Endodermal cell (in vitro differentiated cells): ENCODE results near the gene RAB3IP. TPM values are rescaled to one million over a fixed set of nuclear protein-coding genes. Genes with fewer than 3 reads are reported as not detected.
"Not testable (repeated sequence)": the region's sequence is repeated elsewhere in the genome, so short reads cannot be mapped to it uniquely, and the experiment has no call there.

Source experiments
- DNase-seq: peaks from one replicate; pipeline ENCODE4 v3.0.0-alpha.2; 2017
- H3K27ac ChIP-seq: 2 replicates; pipeline ENCODE4 v1.5.1; 2013; ENCODE audit warnings: mild to moderate bottlenecking, low read depth, low read length, moderate library complexity
- H3K27me3 ChIP-seq: 2 replicates; pipeline ENCODE4 v1.6.1; 2013; ENCODE audit warnings: mild to moderate bottlenecking, low read length, moderate library complexity; ENCODE audit not compliant: insufficient read depth, control insufficient read depth, poor library complexity, severe bottlenecking
- H3K36me3 ChIP-seq: 2 replicates; pipeline ENCODE4 v1.7.0; 2013; ENCODE audit warnings: mild to moderate bottlenecking, low read length, moderate library complexity; ENCODE audit not compliant: control insufficient read depth, insufficient read depth
- H3K4me1 ChIP-seq: one replicate; pipeline ENCODE4 v1.7.0; 2013; ENCODE audit warnings: low read length; ENCODE audit not compliant: control insufficient read depth, insufficient read depth
- H3K4me3 ChIP-seq: 2 replicates; pipeline ENCODE4 v1.5.1; 2013; ENCODE audit warnings: mild to moderate bottlenecking, low read length, moderate library complexity
- H3K9ac ChIP-seq: 2 replicates; pipeline ENCODE4 v1.6.1; 2013; ENCODE audit warnings: mild to moderate bottlenecking, low read length, moderate library complexity; ENCODE audit not compliant: poor library complexity, severe bottlenecking; ENCODE audit errors: extremely low read depth
- H3K9me3 ChIP-seq: 2 replicates; pipeline ENCODE4 v1.6.1; 2013; ENCODE audit warnings: mild to moderate bottlenecking, low read length, moderate library complexity; ENCODE audit not compliant: control insufficient read depth
- H3K27ac Mint-ChIP-seq: 2 replicates; pipeline ENCODE4 v1.8.0; 2020; ENCODE audit warnings: mixed read lengths
- H3K27me3 Mint-ChIP-seq: 2 replicates; pipeline ENCODE4 v1.8.0; 2021; ENCODE audit warnings: mild to moderate bottlenecking, mixed read lengths; ENCODE audit not compliant: insufficient read depth
- H3K36me3 Mint-ChIP-seq: 2 replicates; pipeline ENCODE4 v1.8.0; 2020; ENCODE audit warnings: low read depth, mixed read lengths
- H3K4me1 Mint-ChIP-seq: 2 replicates; pipeline ENCODE4 v1.8.0; 2020; ENCODE audit warnings: mixed read lengths
- H3K4me3 Mint-ChIP-seq: 2 replicates; pipeline ENCODE4 v1.8.0; 2020; ENCODE audit warnings: mild to moderate bottlenecking, moderate library complexity, mixed read lengths
- H3K9me3 Mint-ChIP-seq: 2 replicates; pipeline ENCODE4 v1.8.0; 2020; ENCODE audit warnings: mild to moderate bottlenecking, mixed read lengths
- WGBS, 2 experiments: methylation state at CpG; one replicate each; pipeline versions ENCODE4 v1.1.5 to v1.1.7; 2013; ENCODE audit warnings: missing lambda C conversion rate in 2 of 2, mixed read lengths in 1 of 2; ENCODE audit not compliant: insufficient coverage in 1 of 2, insufficient read length in 1 of 2; 5-methylcytosine and 5-hydroxymethylcytosine counted together
- total RNA-seq, 2 donors: library from RNA; stranded (reverse); fragmentation: NEBNext Ultra II Directional in 1 of 2; extraction: Animal tissue kit (Norgen Biotek cat#: 25700) in 1 of 2; gene quantifications; 2 replicates in 1 of 2; 3 replicates in 1 of 2; pipeline ENCODE4 v1.2.1, GENCODE V29; 2021
- TF ChIP-seq, protein P1 (sequence below): fragments of 200-600 bp; sonication (generic); conservative IDR thresholded peaks from 2 replicates; pipeline ENCODE4 v1.5.0; 2021; ENCODE audit warnings: antibody characterized with exemption, mild to moderate bottlenecking

RAB3IP gene
- total RNA-seq, 2 donors from 2014 or later, result 48.3 to 52.8 TPM

GRCh38 chr12:69783365-69783764 is 44.7 kb downstream of the RAB3IP start:
- Histone ChIP-seq H3K9ac (no peak overlapping the region), H3K27me3 (no peaks in the 10 kb centered on the region), H3K36me3 (no peaks in the 10 kb centered on the region), H3K4me1 (no peaks in the 10 kb centered on the region), H3K4me3 (no peak overlapping the region), H3K9me3 (no peaks in the 10 kb centered on the region), H3K27ac (no peak overlapping the region)
- Mint-ChIP-seq H3K27me3 (no peaks in the 10 kb centered on the region), H3K36me3 (peaks cover 47% of the 10 kb centered on the region), H3K4me1 (no peaks in the 10 kb centered on the region), H3K27ac (no peak overlapping the region), H3K4me3 (no peak overlapping the region), H3K9me3 (peaks cover 15% of the 10 kb centered on the region)
- DNase-seq, result no peak
- 87 to 100% methylated on average over 3 to 6 of the region's 6 CpGs for WGBS, 2 experiments
- TF ChIP-seq, protein P1, sequence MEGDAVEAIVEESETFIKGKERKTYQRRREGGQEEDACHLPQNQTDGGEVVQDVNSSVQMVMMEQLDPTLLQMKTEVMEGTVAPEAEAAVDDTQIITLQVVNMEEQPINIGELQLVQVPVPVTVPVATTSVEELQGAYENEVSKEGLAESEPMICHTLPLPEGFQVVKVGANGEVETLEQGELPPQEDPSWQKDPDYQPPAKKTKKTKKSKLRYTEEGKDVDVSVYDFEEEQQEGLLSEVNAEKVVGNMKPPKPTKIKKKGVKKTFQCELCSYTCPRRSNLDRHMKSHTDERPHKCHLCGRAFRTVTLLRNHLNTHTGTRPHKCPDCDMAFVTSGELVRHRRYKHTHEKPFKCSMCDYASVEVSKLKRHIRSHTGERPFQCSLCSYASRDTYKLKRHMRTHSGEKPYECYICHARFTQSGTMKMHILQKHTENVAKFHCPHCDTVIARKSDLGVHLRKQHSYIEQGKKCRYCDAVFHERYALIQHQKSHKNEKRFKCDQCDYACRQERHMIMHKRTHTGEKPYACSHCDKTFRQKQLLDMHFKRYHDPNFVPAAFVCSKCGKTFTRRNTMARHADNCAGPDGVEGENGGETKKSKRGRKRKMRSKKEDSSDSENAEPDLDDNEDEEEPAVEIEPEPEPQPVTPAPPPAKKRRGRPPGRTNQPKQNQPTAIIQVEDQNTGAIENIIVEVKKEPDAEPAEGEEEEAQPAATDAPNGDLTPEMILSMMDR, result no peak

- Histone ChIP-seq H3K27ac (no peak overlapping the region), H3K36me3 (no peaks in the 10 kb centered on the region), H3K4me1 (no peaks in the 10 kb centered on the region), H3K4me3 (no peak overlapping the region), H3K27me3 (no peaks in the 10 kb centered on the region), H3K9me3 (peaks cover 35% of the 10 kb centered on the region), H3K9ac (no peak overlapping the region)
- H3K36me3 Mint-ChIP-seq, result peaks cover 62% of the 10 kb centered on the region
- H3K4me3 Mint-ChIP-seq, result no peak overlapping the region
- no peaks in the 10 kb centered on the region for H3K4me1 Mint-ChIP-seq
- H3K27ac Mint-ChIP-seq, result no peak overlapping the region
- peaks cover 32% of the 10 kb centered on the region for H3K9me3 Mint-ChIP-seq
- TF ChIP-seq, protein P1, result no peak
- DNase-seq, result no peak
- H3K27me3 Mint-ChIP-seq, result no peaks in the 10 kb centered on the region
Measured at GRCh38 chr12:69789351-69789750, 50.7 kb downstream of the RAB3IP start.

DNA sequence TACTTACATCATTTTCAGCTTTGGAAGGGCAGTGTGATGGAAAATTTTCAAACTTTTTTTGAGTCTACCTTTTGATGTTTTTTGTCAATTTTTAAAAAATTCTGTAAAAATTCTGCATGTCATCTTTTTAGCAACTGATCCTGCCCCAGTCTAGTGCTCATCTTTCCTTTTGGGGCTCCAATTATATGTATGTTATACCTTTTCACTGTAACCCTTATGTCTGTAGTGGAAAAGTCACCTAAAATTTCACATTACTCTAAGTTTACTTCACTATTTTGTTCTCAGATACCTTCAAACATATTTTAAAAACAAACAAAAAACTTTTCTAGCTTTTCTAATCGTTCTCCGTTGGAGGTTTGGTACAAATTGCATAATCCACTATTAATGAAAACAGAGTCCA is 53.9 kb downstream of the RAB3IP start:
- no peak overlapping the region for H3K27ac Mint-ChIP-seq
- 93 to 100% methylated on average over 2 of the region's 2 CpGs for WGBS, 2 experiments

GRCh38 chr12:69807101-69807897 is 68.6 kb downstream of the RAB3IP start:
- H3K27me3 Mint-ChIP-seq, DNase-seq, H3K4me3 ChIP-seq, H3K27ac Mint-ChIP-seq, H3K27me3 ChIP-seq, H3K27ac ChIP-seq, H3K9ac ChIP-seq, H3K4me1 Mint-ChIP-seq, H3K4me1 ChIP-seq, H3K4me3 Mint-ChIP-seq: not testable (repeated sequence)
- WGBS, 2 experiments, result 92 to 98% methylated on average over 8 to 62 of the region's 62 CpGs
- peaks cover 16% of the 10 kb centered on the region for H3K9me3 ChIP-seq
- peaks cover 75% of the 10 kb centered on the region for H3K9me3 Mint-ChIP-seq
- peaks cover 11% of the 10 kb centered on the region for H3K36me3 ChIP-seq
- H3K36me3 Mint-ChIP-seq, result peaks cover 74% of the 10 kb centered on the region

More for the DNA sequence above, 53.9 kb downstream of the RAB3IP start:
- Histone ChIP-seq H3K27me3 (no peaks in the 10 kb centered on the region), H3K4me3 (no peak overlapping the region), H3K9me3 (peaks cover 41% of the 10 kb centered on the region), H3K36me3 (peaks cover 16% of the 10 kb centered on the region), H3K9ac (no peak overlapping the region), H3K27ac (no peak overlapping the region), H3K4me1 (no peaks in the 10 kb centered on the region)
- no peak for DNase-seq
- Mint-ChIP-seq H3K4me3 (no peak overlapping the region), H3K4me1 (no peaks in the 10 kb centered on the region), H3K27me3 (no peaks in the 10 kb centered on the region), H3K36me3 (peaks cover 73% of the 10 kb centered on the region), H3K9me3 (peaks cover 37% of the 10 kb centered on the region)
- TF ChIP-seq, protein P1, result no peak
